ENCODE results near the gene TBX20. TPM values are rescaled to one million over a fixed set of nuclear protein-coding genes. Genes with fewer than 3 reads are reported as not detected.
"Not testable (repeated sequence)": the region's sequence is repeated elsewhere in the genome, so short reads cannot be mapped to it uniquely, and the experiment has no call there.

Gene TBX20
- total and polyA plus RNA-seq, 2 of the 13 experiments (the other 11 are each of a cell fraction or from before 2014, with no cell fraction given): not detected

- ChIA-PET POLR2A (no interaction called here), CTCF (ENCODE audit: low intra/inter-chr PET ratio, low total read pairs) (no interaction called here)
- Histone ChIP-seq H4K20me1 (ENCODE audit: insufficient read depth, low read length) (no peaks in the 10 kb centered on the region), H3K27ac (ENCODE audit: extremely low read length, insufficient read depth, low read length) (no peak overlapping the region), H3K9me3 (ENCODE audit: low read length) (no peaks in the 10 kb centered on the region), H3K4me2 (ENCODE audit: low read depth, low read length) (no peak overlapping the region), H3K27me3 (ENCODE audit: control insufficient read depth in 1 of 2, insufficient read depth in 2 of 2, low read length in 2 of 2) (no peaks in the 10 kb centered on the region), H2AFZ (ENCODE audit: low read length) (no peak overlapping the region), H3K36me3 (replicated peaks in 1 of 2; ENCODE audit: control insufficient read depth in 1 of 2, insufficient read depth in 2 of 2, low read length in 2 of 2) (no peaks in the 10 kb centered on the region), H3K4me3 (replicated peaks in 1 of 3; ENCODE audit: insufficient read depth in 1 of 3, low read depth in 2 of 3, low read length in 3 of 3) (no peak overlapping the region), H3K4me1 (ENCODE audit: insufficient read depth, low read length) (no peaks in the 10 kb centered on the region), H3K9ac (ENCODE audit: insufficient read depth, low read depth, low read length) (no peak overlapping the region), H3K79me2 (ENCODE audit: insufficient read depth, low read length) (no peaks in the 10 kb centered on the region)
- no TSS peak for BruUV-seq (replicated peaks)
- FAIRE-seq (no peak), ATAC-seq (no peak), DNase-seq (ENCODE audit: low spot score) (no peak)
- in situ Hi-C loops (cut with HindIII; ENCODE audit: extremely low pct_ligation_motif_present, low pct_unique_long_range_greater_than_20kb) (no loop called here), intact Hi-C loops (cut with micrococcal nuclease; ENCODE audit: unreplicated experiment) (no loop called here)
- TF ChIP-seq KDM5B (CRISPR knock-in tag; IDR thresholded peaks at IDR 0.05; ENCODE audit: borderline replicate concordance): no peak
- no peak for TF ChIP-seq ZMAT5 (CRISPR knock-in tag; IDR thresholded peaks at IDR 0.05; ENCODE audit: borderline replicate concordance, low read depth)
- no peak for TF ChIP-seq HMGA1 (CRISPR knock-in tag; conservative IDR thresholded peaks at IDR 0.05)
- TF ChIP-seq ZNF737 (CRISPR knock-in tag; IDR thresholded peaks at IDR 0.05; ENCODE audit: borderline replicate concordance): no peak
- TF ChIP-seq, protein P1, sequence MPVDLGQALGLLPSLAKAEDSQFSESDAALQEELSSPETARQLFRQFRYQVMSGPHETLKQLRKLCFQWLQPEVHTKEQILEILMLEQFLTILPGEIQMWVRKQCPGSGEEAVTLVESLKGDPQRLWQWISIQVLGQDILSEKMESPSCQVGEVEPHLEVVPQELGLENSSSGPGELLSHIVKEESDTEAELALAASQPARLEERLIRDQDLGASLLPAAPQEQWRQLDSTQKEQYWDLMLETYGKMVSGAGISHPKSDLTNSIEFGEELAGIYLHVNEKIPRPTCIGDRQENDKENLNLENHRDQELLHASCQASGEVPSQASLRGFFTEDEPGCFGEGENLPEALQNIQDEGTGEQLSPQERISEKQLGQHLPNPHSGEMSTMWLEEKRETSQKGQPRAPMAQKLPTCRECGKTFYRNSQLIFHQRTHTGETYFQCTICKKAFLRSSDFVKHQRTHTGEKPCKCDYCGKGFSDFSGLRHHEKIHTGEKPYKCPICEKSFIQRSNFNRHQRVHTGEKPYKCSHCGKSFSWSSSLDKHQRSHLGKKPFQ (CRISPR knock-in tag; IDR thresholded peaks at IDR 0.05; ENCODE audit: insufficient replicate concordance): no peak
- TF ChIP-seq, protein P2, sequence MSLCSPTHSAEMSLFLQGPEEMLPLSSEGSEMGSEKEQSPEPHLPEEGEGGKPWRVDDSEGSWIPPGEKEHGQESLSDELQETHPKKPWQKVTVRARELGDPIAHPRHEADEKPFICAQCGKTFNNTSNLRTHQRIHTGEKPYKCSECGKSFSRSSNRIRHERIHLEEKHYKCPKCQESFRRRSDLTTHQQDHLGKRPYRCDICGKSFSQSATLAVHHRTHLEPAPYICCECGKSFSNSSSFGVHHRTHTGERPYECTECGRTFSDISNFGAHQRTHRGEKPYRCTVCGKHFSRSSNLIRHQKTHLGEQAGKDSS (CRISPR knock-in tag; IDR thresholded peaks at IDR 0.05; ENCODE audit: borderline replicate concordance, low read depth): no peak
- no peak for TF ChIP-seq ZNF792 (CRISPR knock-in tag; IDR thresholded peaks at IDR 0.05)
- no peak for TF ChIP-seq MXI1 (IDR thresholded peaks at IDR 0.05; ENCODE audit: borderline replicate concordance, low read depth, low read length)
- 57% methylated on average over 3 of the region's 3 CpGs for WGBS (ENCODE audit: low lambda C conversion rate)
Measured at GRCh38 chr7:35232994-35233393, 20.9 kb downstream of the TBX20 start.

- H3K27me3 ChIP-seq (ENCODE audit: control insufficient read depth in 1 of 2, insufficient read depth in 2 of 2, low read length in 2 of 2); H3K4me3 ChIP-seq (replicated peaks in 1 of 3; ENCODE audit: insufficient read depth in 1 of 3, low read depth in 2 of 3, low read length in 3 of 3); ATAC-seq; DNase-seq (ENCODE audit: low spot score); H3K4me2 ChIP-seq (ENCODE audit: low read depth, low read length); H2AFZ ChIP-seq (ENCODE audit: low read length); H3K79me2 ChIP-seq (ENCODE audit: insufficient read depth, low read length); H4K20me1 ChIP-seq (ENCODE audit: insufficient read depth, low read length); H3K9me3 ChIP-seq (ENCODE audit: low read length); in situ Hi-C loops (cut with HindIII; ENCODE audit: extremely low pct_ligation_motif_present, low pct_unique_long_range_greater_than_20kb); POLR2A ChIA-PET; H3K27ac ChIP-seq (ENCODE audit: extremely low read length, insufficient read depth, low read length); H3K9ac ChIP-seq (ENCODE audit: insufficient read depth, low read depth, low read length); BruUV-seq (replicated peaks); H3K36me3 ChIP-seq (replicated peaks in 1 of 2; ENCODE audit: control insufficient read depth in 1 of 2, insufficient read depth in 2 of 2, low read length in 2 of 2); intact Hi-C loops (cut with micrococcal nuclease; ENCODE audit: unreplicated experiment); CTCF ChIA-PET (ENCODE audit: low intra/inter-chr PET ratio, low total read pairs); H3K4me1 ChIP-seq (ENCODE audit: insufficient read depth, low read length); FAIRE-seq: not testable (repeated sequence)
- 0% methylated on average over 3 of the region's 3 CpGs for WGBS (ENCODE audit: low lambda C conversion rate)
Measured at GRCh38 chr7:35231221-35231620, 22.7 kb downstream of the TBX20 start.

DNA sequence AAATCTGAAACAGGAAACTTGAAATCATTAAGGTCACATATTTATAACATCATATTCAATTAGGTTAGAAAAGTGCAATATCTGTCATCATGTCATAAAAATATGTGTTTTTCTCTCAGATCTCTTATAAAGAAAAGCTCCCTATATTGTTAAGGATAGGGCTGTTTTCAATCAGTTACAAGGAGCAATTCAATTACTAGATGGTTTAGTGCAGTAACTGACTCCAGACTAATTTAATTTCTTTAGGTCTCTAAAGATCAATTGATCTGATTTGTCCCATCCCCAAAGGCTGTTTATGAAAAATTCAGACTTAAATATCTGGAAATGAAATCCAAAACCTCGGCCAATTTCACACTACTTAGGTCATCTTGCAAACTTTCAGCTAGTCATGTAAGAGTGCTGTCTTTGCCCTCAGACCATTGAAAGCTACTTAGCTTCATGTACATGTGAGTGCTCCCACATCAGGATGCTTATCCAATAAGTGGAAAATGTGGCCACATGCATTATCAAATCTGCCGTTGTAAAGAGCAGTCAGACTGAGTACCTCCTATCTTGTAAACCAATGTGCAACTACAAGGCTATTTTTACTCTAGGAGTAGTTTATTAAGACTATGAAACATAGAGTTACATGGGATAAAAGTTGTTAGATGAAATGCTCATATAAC, 24.7 kb downstream of the TBX20 start:
- H2AFZ ChIP-seq (ENCODE audit: low read length); CTCF ChIA-PET (ENCODE audit: low intra/inter-chr PET ratio, low total read pairs); H3K4me2 ChIP-seq (ENCODE audit: low read depth, low read length); H3K4me3 ChIP-seq (replicated peaks in 1 of 3; ENCODE audit: insufficient read depth in 1 of 3, low read depth in 2 of 3, low read length in 3 of 3); H3K9ac ChIP-seq (ENCODE audit: insufficient read depth, low read depth, low read length); H3K36me3 ChIP-seq (replicated peaks in 1 of 2; ENCODE audit: control insufficient read depth in 1 of 2, insufficient read depth in 2 of 2, low read length in 2 of 2); BruUV-seq (replicated peaks); H3K27ac ChIP-seq (ENCODE audit: extremely low read length, insufficient read depth, low read length); H4K20me1 ChIP-seq (ENCODE audit: insufficient read depth, low read length); POLR2A ChIA-PET; in situ Hi-C loops (cut with HindIII; ENCODE audit: extremely low pct_ligation_motif_present, low pct_unique_long_range_greater_than_20kb); H3K79me2 ChIP-seq (ENCODE audit: insufficient read depth, low read length); intact Hi-C loops (cut with micrococcal nuclease; ENCODE audit: unreplicated experiment); H3K9me3 ChIP-seq (ENCODE audit: low read length); DNase-seq (ENCODE audit: low spot score); H3K27me3 ChIP-seq (ENCODE audit: control insufficient read depth in 1 of 2, insufficient read depth in 2 of 2, low read length in 2 of 2); H3K4me1 ChIP-seq (ENCODE audit: insufficient read depth, low read length); ATAC-seq: not testable (repeated sequence)
- peak; percentile 47 for FAIRE-seq
- 0% methylated on average over 2 of the region's 2 CpGs for WGBS (ENCODE audit: low lambda C conversion rate)
